Measurements from ENCODE around the gene YAF2.

Gene YAF2

GRCh38 chr12:42128327-42128726 lies 109.7 kb downstream of the YAF2 start:
- TF ChIP-seq CTCF (IDR thresholded peaks at IDR 0.05; ENCODE audit: control insufficient read depth, extremely low read depth, insufficient read depth) = no peak
- H3K4me3 ChIP-seq (ENCODE audit: low read depth, low read length) = no peak overlapping the region
- DNase-seq (ENCODE audit: low read depth) = no peak

GRCh38 chr12:42126963-42127362 lies 111.1 kb downstream of the YAF2 start:
- DNase-seq (ENCODE audit: low read depth) = no peak
- no peak for TF ChIP-seq CTCF (IDR thresholded peaks at IDR 0.05; ENCODE audit: control insufficient read depth, extremely low read depth, insufficient read depth)

GRCh38 chr12:42125388-42125767 lies 112.7 kb downstream of the YAF2 start:
- TF ChIP-seq CTCF (IDR thresholded peaks at IDR 0.05; ENCODE audit: control insufficient read depth, extremely low read depth, insufficient read depth) = no peak
- DNase-seq (ENCODE audit: low read depth) = no peak
- no peak overlapping the region for H3K4me3 ChIP-seq (ENCODE audit: low read depth, low read length)

More at GRCh38 chr12:42126963-42127362, 111.1 kb downstream of the YAF2 start:
- H3K4me3 ChIP-seq (ENCODE audit: low read depth, low read length) = no peak overlapping the region

- TF ChIP-seq CTCF (IDR thresholded peaks at IDR 0.05; ENCODE audit: control insufficient read depth, extremely low read depth, insufficient read depth) = no peak
- DNase-seq (ENCODE audit: low read depth) = no peak
- H3K4me3 ChIP-seq (ENCODE audit: low read depth, low read length) = no peak overlapping the region
Measured at GRCh38 chr12:42124764-42125387, 113.2 kb downstream of the YAF2 start.

GRCh38 chr12:42119085-42119633 lies 118.9 kb downstream of the YAF2 start:
- DNase-seq (ENCODE audit: low read depth) = no peak
- TF ChIP-seq CTCF (IDR thresholded peaks at IDR 0.05; ENCODE audit: control insufficient read depth, extremely low read depth, insufficient read depth) = no peak

GRCh38 chr12:42118136-42118879 lies 119.7 kb downstream of the YAF2 start:
- no peak for DNase-seq (ENCODE audit: low read depth)
- no peak for TF ChIP-seq CTCF (IDR thresholded peaks at IDR 0.05; ENCODE audit: control insufficient read depth, extremely low read depth, insufficient read depth)
- H3K4me3 ChIP-seq (ENCODE audit: low read depth, low read length) = no peak overlapping the region

More at GRCh38 chr12:42119085-42119633, 118.9 kb downstream of the YAF2 start:
- H3K4me3 ChIP-seq (ENCODE audit: low read depth, low read length) = no peak overlapping the region

Data from LNCaP clone FGC (cell line).